GM12878 (cell line): Measurements from ENCODE around the gene CATSPER3. TPM values are rescaled to one million over a fixed set of nuclear protein-coding genes. Genes with fewer than 3 reads are reported as not detected.

Experiments
- CUX1 ChIP-seq: IDR thresholded peaks from 2 replicates; pipeline ENCODE4 v1.6.1; 2012; ENCODE audit warnings: improper control_type of control experiment, low read depth, low read length; ENCODE audit not compliant: insufficient replicate concordance
- E2F4 ChIP-seq: IDR thresholded peaks from 2 replicates; pipeline ENCODE4 v1.6.1; 2012; ENCODE audit warnings: low read depth, low read length, improper control_type of control experiment
- TCF12 ChIP-seq: IDR thresholded peaks from 2 replicates; pipeline ENCODE4 v1.6.1; 2011; ENCODE audit warnings: low read depth, mild to moderate bottlenecking, low read length
- ZNF592 ChIP-seq: fragments of 450-650 bp; IDR thresholded peaks from 2 replicates; pipeline ENCODE4 v1.6.1; 2017; ENCODE audit warnings: mild to moderate bottlenecking, moderate library complexity
- polyA plus RNA-seq, 11 experiments: library from polyadenylated mRNA; depleted of rRNA in 4 of 11; unstranded in 6 of 11; stranded (reverse) in 5 of 11; fragments of >200 nt; fragmentation: Nextera tagmentation in 4 of 11; fragmentation: Illumina TruSeq in 1 of 11; extraction: Ambion mirVana in 4 of 11; extraction: Trizol in 1 of 11; gene quantifications; 1 replicate in 1 of 11; 2 replicates in 10 of 11; pipeline versions ENCODE4 v1.2.1 to v1.2.3, GENCODE V29; 2011 to 2016; ENCODE audit warnings: inconsistent platforms in 2 of 11, missing spikeins in 2 of 11, low read depth in 1 of 11
- total RNA-seq, 4 experiments: library from RNA; depleted of rRNA in 3 of 4; stranded (reverse); fragments of >200 nt in 3 of 4; fragmentation: Illumina TruSeq in 1 of 4; extraction: Trizol in 1 of 4; gene quantifications; 2 replicates each; pipeline versions ENCODE4 v1.2.1 to v1.2.3, GENCODE V29; 2013 to 2021

The CATSPER3 gene
- total and polyA plus RNA-seq, 10 of the 15 experiments (the other 5 are each of a cell fraction or from before 2014, with no cell fraction given): 0.06 to 0.38 (median 0.13) TPM; not detected in 4

- no peak for TF ChIP-seq CUX1
- no peak for TF ChIP-seq ZNF592
- TF ChIP-seq E2F4: no peak
- no peak for TF ChIP-seq TCF12
Observed at GRCh38 chr5:135007749-135008363, 40.1 kb downstream of the CATSPER3 start (continued).
